ENCODE data around the gene GTF2IRD1. TPM values are rescaled to one million over a fixed set of nuclear protein-coding genes. Genes with fewer than 3 reads are reported as not detected.
A peak's percentile ranks its signal among the peaks of the same experiment; 100 is the strongest.

GTF2IRD1 gene
- total RNA-seq, 2 experiments from 2014 or later, result 4.9 to 6.6 TPM

DNA sequence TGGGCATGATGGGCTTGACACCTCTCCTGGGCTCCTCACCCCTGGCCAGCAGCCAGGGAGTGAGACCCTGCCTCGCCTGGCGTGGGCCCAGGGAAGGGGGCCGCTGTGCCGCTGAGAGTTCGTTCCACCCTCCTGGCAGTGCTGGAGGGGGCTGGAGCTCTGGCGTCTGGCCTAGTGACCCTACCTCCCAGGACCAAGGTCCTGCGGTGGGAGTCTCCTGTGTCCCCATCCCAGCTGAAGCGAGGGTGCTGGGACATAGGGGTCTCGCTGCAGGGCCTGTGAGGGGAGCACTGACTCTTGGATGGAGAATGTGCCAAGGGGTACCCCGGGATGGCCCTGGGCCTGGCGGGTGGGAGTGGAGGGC is 1.2 kb downstream of the GTF2IRD1 start:
- Mint-ChIP-seq H3K9me3 (no peaks in the 10 kb centered on the region), H3K4me1 (ENCODE audit: low read depth) (peaks cover 14% of the 10 kb centered on the region), H3K36me3 (no peaks in the 10 kb centered on the region), H3K27me3 (no peaks in the 10 kb centered on the region), H3K27ac (peak overlapping the region; percentile 2), H3K4me3 (peak overlapping the region; percentile 32)
- DNase-seq, result no peak
- POLR2A ChIA-PET, result no interaction called here
- intact Hi-C loops (cut with micrococcal nuclease), result no loop called here
- CTCF ChIA-PET, result no interaction called here

DNA sequence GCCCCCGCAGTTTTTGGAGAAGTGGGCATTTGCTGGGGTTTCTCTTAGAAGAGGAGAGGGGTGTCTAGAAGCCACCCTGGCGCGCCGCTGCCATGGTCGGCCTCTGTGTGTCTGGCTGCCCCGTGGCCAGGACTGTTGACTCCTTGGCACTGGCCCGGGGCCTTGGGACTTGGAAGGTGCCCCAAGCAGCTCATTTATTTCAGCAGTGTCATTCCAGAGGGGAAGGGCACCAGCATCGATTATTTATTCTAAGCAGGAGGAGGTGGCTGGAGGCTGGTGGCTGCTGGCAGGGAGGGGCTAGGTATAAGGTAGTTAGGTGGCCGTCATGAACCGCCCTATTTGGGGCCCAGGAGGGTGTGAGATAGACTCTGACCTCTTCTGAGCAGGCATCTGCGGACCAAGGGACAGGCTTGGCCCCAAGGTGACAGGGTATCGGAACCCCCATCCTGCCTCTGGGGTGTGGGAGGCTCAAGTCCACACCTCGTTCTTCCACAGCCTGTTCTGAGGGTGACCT is 1.6 kb downstream of the GTF2IRD1 start:
- POLR2A ChIA-PET, result no interaction called here

DNA sequence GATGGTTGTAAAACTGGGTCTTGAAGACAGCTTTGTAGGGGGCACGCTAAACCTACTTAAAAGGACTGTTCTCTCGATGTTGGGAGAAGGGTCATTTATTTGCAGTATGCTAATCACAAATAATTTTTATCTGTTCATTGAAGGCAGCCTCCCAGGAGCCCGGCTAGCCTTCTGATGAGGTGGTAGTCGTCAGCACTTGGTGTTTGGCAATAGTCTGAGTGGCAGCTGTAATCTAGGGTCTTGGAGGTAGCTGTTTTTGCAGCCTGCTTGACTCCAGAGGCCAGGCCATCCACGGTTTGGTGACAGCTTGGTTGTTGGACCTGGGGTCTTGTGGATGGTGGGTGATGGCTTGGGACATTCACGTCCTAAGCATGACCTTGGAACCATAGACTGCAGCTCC is 2.2 kb downstream of the GTF2IRD1 start:
- intact Hi-C loops (cut with micrococcal nuclease), result no loop called here
- H3K4me3 Mint-ChIP-seq, result no peak overlapping the region

More for the DNA sequence above, 1.6 kb downstream of the GTF2IRD1 start:
- peaks cover 14% of the 10 kb centered on the region for H3K4me1 Mint-ChIP-seq (ENCODE audit: low read depth)
- CTCF ChIA-PET, result no interaction called here
- no peaks in the 10 kb centered on the region for H3K27me3 Mint-ChIP-seq
- DNase-seq, result no peak
- peak overlapping the region; percentile 13 for H3K4me3 Mint-ChIP-seq
- intact Hi-C loops (cut with micrococcal nuclease), result no loop called here
- H3K36me3 Mint-ChIP-seq, result no peaks in the 10 kb centered on the region
- no peaks in the 10 kb centered on the region for H3K9me3 Mint-ChIP-seq
- H3K27ac Mint-ChIP-seq, result no peak overlapping the region

DNA sequence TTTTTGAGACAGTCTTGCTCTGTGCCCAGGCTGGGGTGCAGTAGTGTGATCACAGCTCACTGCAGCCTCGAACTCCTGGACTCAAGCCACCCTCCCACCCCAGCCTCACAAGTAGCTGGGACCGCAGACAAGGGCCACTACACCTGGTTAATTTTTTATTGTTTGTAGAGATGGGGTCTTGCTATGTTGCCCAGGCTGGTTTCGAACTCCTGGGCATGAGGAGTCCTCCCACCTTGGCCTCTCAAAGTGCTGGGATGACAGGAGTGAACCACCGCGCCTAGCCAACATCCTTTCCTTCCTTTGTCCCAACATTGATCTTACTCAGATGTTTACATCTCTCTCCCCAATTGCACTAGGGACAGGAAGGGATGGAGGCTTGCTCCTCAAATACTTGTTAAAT is 3.3 kb downstream of the GTF2IRD1 start:
- H3K27me3 Mint-ChIP-seq, result no peaks in the 10 kb centered on the region
- DNase-seq, result no peak
- no peak overlapping the region for H3K27ac Mint-ChIP-seq
- H3K36me3 Mint-ChIP-seq, result no peaks in the 10 kb centered on the region
- no peaks in the 10 kb centered on the region for H3K9me3 Mint-ChIP-seq
- ChIA-PET POLR2A (interaction anchor here (0.6 kb wide), 1 partner anchor 104 kb away, joined by 3 read pairs; no protein-coding TSS in a partner anchor), CTCF (no interaction called here)
- H3K4me1 Mint-ChIP-seq (ENCODE audit: low read depth), result peaks cover 13% of the 10 kb centered on the region
- no peak overlapping the region for H3K4me3 Mint-ChIP-seq
- intact Hi-C loops (cut with micrococcal nuclease), result no loop called here

More for the DNA sequence above, 2.2 kb downstream of the GTF2IRD1 start:
- Mint-ChIP-seq H3K27ac (no peak overlapping the region), H3K4me1 (ENCODE audit: low read depth) (peaks cover 14% of the 10 kb centered on the region), H3K36me3 (no peaks in the 10 kb centered on the region), H3K27me3 (no peaks in the 10 kb centered on the region), H3K9me3 (no peaks in the 10 kb centered on the region)
- CTCF ChIA-PET, result no interaction called here
- DNase-seq, result no peak
- POLR2A ChIA-PET, result no interaction called here

DNA sequence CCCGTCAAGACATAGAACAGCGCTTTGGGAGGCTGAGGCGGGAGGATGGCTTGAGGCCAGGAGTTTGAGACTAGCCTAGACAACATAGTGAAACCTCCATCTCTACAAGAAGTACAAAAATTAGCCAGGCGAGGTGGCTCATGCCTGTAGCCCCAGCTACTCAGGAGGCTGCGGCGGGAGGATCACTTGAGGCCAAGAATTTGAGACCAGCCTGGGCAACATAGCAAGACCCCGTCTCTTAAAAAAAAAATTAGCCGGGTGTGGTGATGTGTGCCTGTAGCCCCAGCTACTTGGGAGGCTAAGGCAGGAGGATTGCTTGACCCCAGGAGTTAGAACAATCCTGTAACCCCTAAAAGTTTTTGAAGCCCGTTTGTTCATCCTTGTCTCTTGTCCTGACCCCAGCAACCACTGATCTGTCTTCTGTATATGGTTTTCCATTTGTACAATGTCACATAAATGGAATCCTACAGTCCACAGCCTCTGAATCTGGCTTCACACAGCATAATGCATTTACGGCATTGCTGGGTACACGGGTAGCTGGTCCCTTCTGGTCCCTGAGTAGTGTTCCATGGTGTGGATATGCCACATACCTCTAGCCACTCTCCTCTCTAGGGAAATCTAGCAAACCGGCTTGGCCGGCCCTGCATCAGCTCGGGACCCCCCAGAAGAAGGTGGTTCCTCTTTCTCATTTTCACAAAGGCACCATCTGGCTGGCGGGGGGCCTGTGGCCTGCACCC is 8.4 kb downstream of the GTF2IRD1 start:
- ChIA-PET CTCF (interaction anchor here (1.0 to 2.4 kb wide), 2 partner anchors 10 to 12 kb away, joined by 3 to 9 read pairs; no protein-coding TSS in a partner anchor), POLR2A (interaction anchor here (0.6 kb wide), 1 partner anchor 88 kb away, joined by 4 read pairs; no protein-coding TSS in a partner anchor)
- no peaks in the 10 kb centered on the region for H3K36me3 Mint-ChIP-seq
- intact Hi-C loops (cut with micrococcal nuclease), result no loop called here
- H3K27me3 Mint-ChIP-seq, result no peaks in the 10 kb centered on the region
- H3K9me3 Mint-ChIP-seq, result no peaks in the 10 kb centered on the region
- H3K4me3 Mint-ChIP-seq, result no peak overlapping the region
- DNase-seq, result no peak
- peaks cover 9% of the 10 kb centered on the region for H3K4me1 Mint-ChIP-seq (ENCODE audit: low read depth)
- no peak overlapping the region for H3K27ac Mint-ChIP-seq

DNA sequence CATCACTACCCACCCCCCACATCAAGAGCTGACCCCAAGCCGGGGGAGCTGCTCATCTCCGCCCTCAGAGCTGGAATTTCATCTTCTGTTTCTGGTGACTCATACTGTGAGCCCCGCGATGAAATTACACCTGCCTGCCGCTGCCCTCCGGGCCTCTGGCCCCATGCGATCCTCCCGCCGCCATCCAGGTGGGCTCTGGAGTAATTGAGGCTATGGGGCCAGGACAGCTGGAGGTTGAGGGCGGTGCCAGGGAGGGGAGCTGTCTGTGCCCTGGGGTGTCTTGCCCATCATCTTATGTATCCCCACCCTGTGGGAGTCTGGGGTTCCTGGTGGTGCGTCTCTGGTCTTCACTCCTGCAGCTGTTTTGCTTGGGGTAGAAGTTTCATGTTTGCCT is 9.0 kb downstream of the GTF2IRD1 start:
- Mint-ChIP-seq H3K27me3 (no peaks in the 10 kb centered on the region), H3K4me1 (ENCODE audit: low read depth) (peaks cover 9% of the 10 kb centered on the region), H3K9me3 (no peaks in the 10 kb centered on the region), H3K4me3 (no peak overlapping the region), H3K27ac (no peak overlapping the region), H3K36me3 (no peaks in the 10 kb centered on the region)
- ChIA-PET CTCF (interaction anchor here (1.0 to 2.4 kb wide), 2 partner anchors 11 to 13 kb away, joined by 3 to 9 read pairs; no protein-coding TSS in a partner anchor), POLR2A (interaction anchor here (0.6 kb wide), 1 partner anchor 87 kb away, joined by 4 read pairs; no protein-coding TSS in a partner anchor)
- no peak for DNase-seq
- intact Hi-C loops (cut with micrococcal nuclease), result no loop called here

DNA sequence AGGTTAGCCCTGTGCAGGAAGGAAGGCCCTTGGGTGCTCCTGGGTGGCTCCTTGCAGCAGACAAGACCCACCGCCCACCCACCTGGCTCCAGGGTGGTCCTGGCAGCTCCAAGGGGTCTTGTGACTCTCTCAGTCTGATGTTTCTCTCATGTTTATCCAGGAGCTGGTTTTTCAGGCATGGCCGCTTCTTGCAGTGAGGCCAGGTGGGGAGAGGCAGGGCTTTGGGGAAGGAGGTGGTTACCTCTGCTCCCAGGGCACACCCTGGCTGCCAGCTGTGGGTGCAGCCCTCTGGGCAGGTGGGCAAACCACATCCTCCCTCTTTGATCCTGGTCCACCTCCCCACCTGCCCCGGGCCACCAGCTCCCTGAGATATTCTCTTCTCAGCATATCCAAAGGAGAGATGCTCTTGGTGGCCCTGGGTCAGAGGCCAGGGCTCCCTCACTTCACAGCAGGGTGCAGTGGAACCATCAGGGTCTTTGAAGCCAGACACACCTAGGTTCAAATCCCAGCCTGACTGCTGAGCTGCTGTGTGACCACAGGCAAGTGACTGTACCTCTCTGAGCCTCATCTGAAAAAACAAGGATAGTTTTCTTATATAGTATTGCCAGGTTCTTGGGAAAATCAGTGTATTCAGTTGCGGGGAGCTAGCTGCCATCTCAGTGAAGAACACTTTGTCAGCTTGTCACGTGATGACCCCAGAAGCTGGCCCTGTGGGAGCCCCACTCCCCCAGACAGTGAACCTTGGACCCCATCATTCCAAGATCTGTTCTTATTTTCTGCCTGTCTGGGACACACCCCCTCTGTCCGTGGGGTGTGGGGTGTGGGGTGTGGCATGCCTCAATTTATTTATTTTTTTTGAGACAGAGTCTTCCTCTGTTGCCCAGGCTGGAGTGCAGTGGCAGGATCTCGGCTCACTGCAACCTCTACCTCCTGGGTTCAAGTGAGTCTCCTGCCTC is 11.5 kb downstream of the GTF2IRD1 start:
- no peaks in the 10 kb centered on the region for H3K27me3 Mint-ChIP-seq
- no peaks in the 10 kb centered on the region for H3K36me3 Mint-ChIP-seq
- no peaks in the 10 kb centered on the region for H3K9me3 Mint-ChIP-seq
- no peak for DNase-seq
- no peak overlapping the region for H3K27ac Mint-ChIP-seq
- intact Hi-C loops (cut with micrococcal nuclease), result no loop called here
- peaks cover 9% of the 10 kb centered on the region for H3K4me1 Mint-ChIP-seq (ENCODE audit: low read depth)
- no peak overlapping the region for H3K4me3 Mint-ChIP-seq
- CTCF ChIA-PET, result interaction anchor here (0.6 kb wide), 1 partner anchor 259 kb away, joined by 3 read pairs; no protein-coding TSS in a partner anchor
- POLR2A ChIA-PET, result interaction anchor here (1.0 kb wide), 1 partner anchor 12 kb away, joined by 3 read pairs; no protein-coding TSS in a partner anchor

DNA sequence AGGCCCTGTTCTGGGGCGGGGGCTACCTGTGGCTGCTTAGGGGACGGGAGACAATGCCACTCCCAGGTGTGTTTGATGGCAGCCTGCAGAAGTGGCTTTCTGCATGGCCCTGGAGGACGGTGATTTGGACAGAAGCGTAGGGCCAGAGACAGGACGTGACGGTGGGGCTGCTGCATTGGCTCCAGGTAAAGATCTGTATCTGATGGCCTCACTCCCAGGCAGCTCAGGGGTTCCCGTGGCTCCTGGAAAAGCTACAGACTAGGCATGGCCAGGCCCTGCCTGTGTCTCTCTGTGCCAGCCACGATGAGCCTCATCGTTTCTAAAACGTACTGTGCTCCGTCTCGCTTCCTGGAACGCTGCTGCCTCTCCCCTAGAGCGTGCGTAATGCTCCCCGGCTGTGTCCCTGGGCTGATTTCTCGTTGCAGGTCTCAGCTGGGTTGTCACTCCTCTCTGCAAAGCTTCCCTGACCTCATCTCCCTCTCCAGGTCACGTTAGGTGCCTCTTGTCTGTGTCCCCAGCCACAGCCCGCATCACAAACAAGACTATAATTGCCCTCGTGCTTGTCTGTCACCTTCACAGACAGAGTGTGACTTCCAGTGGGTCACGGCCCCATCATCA is 12.6 kb downstream of the GTF2IRD1 start:
- Mint-ChIP-seq H3K27me3 (no peaks in the 10 kb centered on the region), H3K27ac (no peak overlapping the region), H3K9me3 (no peaks in the 10 kb centered on the region), H3K36me3 (no peaks in the 10 kb centered on the region), H3K4me3 (no peak overlapping the region), H3K4me1 (ENCODE audit: low read depth) (peaks cover 9% of the 10 kb centered on the region)
- intact Hi-C loops (cut with micrococcal nuclease), result no loop called here
- ChIA-PET POLR2A (no interaction called here), CTCF (no interaction called here)
- DNase-seq, result no peak

DNA sequence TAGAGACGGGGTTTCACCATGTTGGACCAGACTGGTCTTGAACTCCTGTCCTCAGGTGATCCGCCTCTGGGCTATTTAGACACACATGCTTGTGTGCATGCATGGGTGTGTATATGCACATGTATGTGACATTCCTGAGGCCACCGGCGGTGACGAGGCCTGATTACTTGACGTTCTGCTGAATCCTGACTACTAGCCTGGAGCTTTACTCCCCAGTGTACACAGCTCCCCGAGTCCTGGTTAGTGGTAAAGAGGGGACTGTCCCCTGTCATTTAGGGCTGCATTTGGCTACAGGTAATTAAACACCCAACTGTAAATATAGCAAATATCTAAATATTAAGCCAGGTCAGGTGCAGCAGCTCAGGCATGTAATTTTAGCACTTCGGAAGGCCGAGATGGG is 14.2 kb downstream of the GTF2IRD1 start:
- no peak for DNase-seq
- no peaks in the 10 kb centered on the region for H3K9me3 Mint-ChIP-seq
- no peak overlapping the region for H3K27ac Mint-ChIP-seq
- no peaks in the 10 kb centered on the region for H3K27me3 Mint-ChIP-seq
- POLR2A ChIA-PET, result no interaction called here
- no peaks in the 10 kb centered on the region for H3K36me3 Mint-ChIP-seq
- H3K4me3 Mint-ChIP-seq, result no peak overlapping the region
- intact Hi-C loops (cut with micrococcal nuclease), result no loop called here
- H3K4me1 Mint-ChIP-seq (ENCODE audit: low read depth), result peaks cover 9% of the 10 kb centered on the region
- CTCF ChIA-PET, result no interaction called here

DNA sequence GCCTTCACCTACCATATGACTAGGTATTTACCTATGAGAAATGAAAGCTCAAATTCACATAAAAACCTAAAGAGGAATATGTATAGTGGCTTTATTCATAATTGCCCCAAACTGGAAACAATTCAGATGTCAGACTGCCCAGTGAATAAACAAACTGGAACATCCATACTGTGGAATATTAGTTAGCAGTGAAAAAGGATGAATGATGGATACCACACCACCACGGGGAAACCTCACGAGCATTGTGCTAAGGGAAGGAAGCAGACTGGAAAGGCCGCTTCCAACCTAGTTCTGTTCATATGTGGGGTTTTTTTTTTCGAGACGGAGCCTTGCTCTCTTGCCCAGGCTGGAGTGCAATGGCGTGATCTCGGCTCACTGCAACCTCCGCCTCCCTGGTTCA is 16.8 kb downstream of the GTF2IRD1 start:
- H3K4me3 Mint-ChIP-seq, result no peak overlapping the region
- CTCF ChIA-PET, result no interaction called here
- H3K27me3 Mint-ChIP-seq, result no peaks in the 10 kb centered on the region
- POLR2A ChIA-PET, result no interaction called here
- H3K36me3 Mint-ChIP-seq, result no peaks in the 10 kb centered on the region
- H3K9me3 Mint-ChIP-seq, result no peaks in the 10 kb centered on the region
- intact Hi-C loops (cut with micrococcal nuclease), result no loop called here
- DNase-seq, result no peak
- no peak overlapping the region for H3K27ac Mint-ChIP-seq
- no peaks in the 10 kb centered on the region for H3K4me1 Mint-ChIP-seq (ENCODE audit: low read depth)

DNA sequence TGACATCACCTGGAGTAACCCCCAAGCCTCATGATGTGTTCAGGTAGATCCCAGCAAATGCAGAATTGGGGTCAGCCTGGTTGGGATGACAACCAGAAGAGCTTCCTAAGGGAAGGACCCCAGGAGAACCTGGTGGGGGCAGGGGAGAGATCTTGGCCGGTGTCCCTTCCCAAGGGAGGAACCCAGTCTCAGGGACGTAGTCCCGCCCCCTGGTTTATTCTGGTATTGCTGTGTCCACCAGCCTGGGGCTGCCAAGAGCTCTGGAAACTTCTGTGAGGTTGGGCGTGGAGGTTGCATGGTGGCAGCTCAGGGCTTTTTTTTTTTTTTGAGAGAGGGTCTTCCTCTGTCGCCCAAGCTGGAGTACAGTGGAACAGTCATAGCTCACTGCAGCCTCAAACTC is 19.4 kb downstream of the GTF2IRD1 start:
- POLR2A ChIA-PET, result no interaction called here
- intact Hi-C loops (cut with micrococcal nuclease), result no loop called here
- CTCF ChIA-PET, result no interaction called here

DNA sequence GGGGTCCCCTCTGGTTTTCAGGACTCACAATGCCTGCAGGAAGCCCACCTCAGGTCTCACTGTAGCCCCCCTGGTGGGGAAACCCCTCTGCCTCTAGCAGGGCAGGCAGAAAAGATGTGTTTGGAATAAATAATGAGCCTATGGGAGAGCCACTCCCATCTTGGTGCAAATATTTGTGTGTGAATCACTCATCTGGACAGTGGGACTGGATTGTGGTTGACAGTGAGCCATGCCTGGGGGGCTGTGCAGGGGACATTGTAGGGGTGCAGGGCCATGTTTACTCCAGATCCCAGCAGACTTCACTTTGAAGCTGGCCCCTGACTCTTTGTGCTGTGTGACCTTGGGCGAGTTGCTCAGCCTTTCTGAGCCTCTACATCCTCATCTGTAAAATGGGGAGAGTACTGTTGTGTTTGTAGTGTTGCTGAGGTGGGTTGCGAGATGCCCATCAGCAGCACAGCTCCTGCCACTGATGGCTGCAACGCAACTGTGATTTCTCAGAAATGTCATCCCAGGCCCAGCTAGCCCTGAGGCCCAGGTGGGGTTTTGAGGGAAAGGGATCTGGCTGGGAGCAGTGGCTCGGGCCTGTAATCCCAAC is 20.7 kb downstream of the GTF2IRD1 start:
- no peaks in the 10 kb centered on the region for H3K27me3 Mint-ChIP-seq
- ChIA-PET CTCF (no interaction called here), POLR2A (no interaction called here)
- H3K4me3 Mint-ChIP-seq, result no peak overlapping the region
- no peak overlapping the region for H3K27ac Mint-ChIP-seq
- no peaks in the 10 kb centered on the region for H3K9me3 Mint-ChIP-seq
- H3K4me1 Mint-ChIP-seq (ENCODE audit: low read depth), result no peaks in the 10 kb centered on the region
- no peak for DNase-seq
- intact Hi-C loops (cut with micrococcal nuclease), result no loop called here
- H3K36me3 Mint-ChIP-seq, result no peaks in the 10 kb centered on the region

More for the DNA sequence above, 19.4 kb downstream of the GTF2IRD1 start:
- no peaks in the 10 kb centered on the region for H3K27me3 Mint-ChIP-seq
- no peaks in the 10 kb centered on the region for H3K4me1 Mint-ChIP-seq (ENCODE audit: low read depth)
- H3K4me3 Mint-ChIP-seq, result no peak overlapping the region
- no peak for DNase-seq
- H3K9me3 Mint-ChIP-seq, result no peaks in the 10 kb centered on the region
- no peak overlapping the region for H3K27ac Mint-ChIP-seq
- no peaks in the 10 kb centered on the region for H3K36me3 Mint-ChIP-seq

All from activated CD4-positive, alpha-beta memory T cell treated with anti-CD3 and anti-CD28 coated beads for 36 hours (primary cell).